MG63 (cell line): Measurements from ENCODE around the gene CEMIP. TPM values are rescaled to one million over a fixed set of nuclear protein-coding genes. Genes with fewer than 3 reads are reported as not detected.

Experiments
- DNase-seq: peaks from one replicate; pipeline ENCODE4 v3.0.0-alpha.2; 2020
- H3K27me3 ChIP-seq: fragments of 250-450 bp; sonication (Bioruptor Pico); 2 replicates; pipeline ENCODE4 v1.5.1; 2020; ENCODE audit warnings: mild to moderate bottlenecking, moderate library complexity
- H3K36me3 ChIP-seq: fragments of 250-450 bp; sonication (Bioruptor Pico); 2 replicates; pipeline ENCODE4 v1.5.1; 2020; ENCODE audit warnings: mild to moderate bottlenecking, moderate library complexity
- H3K4me3 ChIP-seq: fragments of 250-450 bp; sonication (Bioruptor Pico); 2 replicates; pipeline ENCODE4 v1.5.1; 2020; ENCODE audit warnings: mild to moderate bottlenecking, moderate library complexity
- H3K9me3 ChIP-seq: fragments of 250-450 bp; sonication (Bioruptor Pico); 2 replicates; pipeline ENCODE4 v1.5.1; 2020; ENCODE audit warnings: mild to moderate bottlenecking, moderate library complexity
- total RNA-seq: library from RNA; depleted of rRNA; stranded (reverse); fragments of >200 nt; shearing (Covaris generic); gene quantifications from 2 replicates; pipeline ENCODE4 v1.2.3, GENCODE V29; 2014; ENCODE audit warnings: low replicate concordance

Gene CEMIP
- total RNA-seq, 1 experiment from 2014 or later = 8.0 TPM

DNA sequence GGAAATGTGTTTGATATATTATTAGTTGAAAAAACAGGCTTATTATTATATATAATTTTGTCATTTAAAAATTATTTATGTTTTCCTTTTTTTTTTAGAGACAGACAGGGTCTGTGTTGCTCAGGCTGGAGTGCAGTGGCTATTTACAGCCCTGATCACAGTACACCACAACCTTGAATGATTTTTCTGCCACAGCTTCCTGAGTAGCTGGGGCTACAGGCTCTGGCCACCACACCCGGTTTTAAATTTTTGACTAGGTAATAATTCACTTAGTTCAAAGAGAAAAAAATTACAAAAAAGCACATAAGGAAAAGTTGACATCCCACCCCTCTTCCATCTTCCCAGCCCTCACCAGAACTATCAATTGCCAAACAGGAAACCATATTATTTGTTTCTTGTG is 4.7 kb upstream of the CEMIP start:
- no peaks in the 10 kb centered on the region for H3K36me3 ChIP-seq

DNA sequence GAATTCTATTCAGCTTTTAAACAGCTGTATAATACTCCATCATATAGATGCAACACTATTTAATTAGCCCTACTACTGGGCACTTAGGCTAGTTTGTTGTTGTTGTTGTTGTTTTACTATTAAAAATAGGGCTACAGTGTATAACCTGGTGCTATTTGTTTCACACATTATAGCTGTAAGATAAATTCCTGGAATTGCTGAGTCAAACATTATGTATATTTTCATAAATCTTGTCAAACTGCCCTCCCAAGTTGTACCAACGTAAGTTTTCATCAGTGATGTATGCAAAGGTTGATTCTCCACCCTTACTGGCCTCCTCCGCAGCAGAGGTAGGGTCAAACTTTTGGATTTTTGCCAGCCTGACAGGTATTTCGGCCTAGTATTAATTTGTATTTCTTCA is 3.8 kb upstream of the CEMIP start:
- Histone ChIP-seq H3K27me3 (peaks cover 11% of the 10 kb centered on the region), H3K36me3 (no peaks in the 10 kb centered on the region), H3K4me3 (no peak overlapping the region), H3K9me3 (0 out of 2 replicates have a peak, but pooled peaks cover 2% of the 10 kb centered on the region)
- DNase-seq = no peak

More for the DNA sequence above, 4.7 kb upstream of the CEMIP start:
- DNase-seq = no peak
- Histone ChIP-seq H3K9me3 (0 out of 2 replicates have a peak, but pooled peaks cover 2% of the 10 kb centered on the region), H3K4me3 (no peak overlapping the region), H3K27me3 (peaks cover 3% of the 10 kb centered on the region; the same call in 1 of the 2 replicates)

DNA sequence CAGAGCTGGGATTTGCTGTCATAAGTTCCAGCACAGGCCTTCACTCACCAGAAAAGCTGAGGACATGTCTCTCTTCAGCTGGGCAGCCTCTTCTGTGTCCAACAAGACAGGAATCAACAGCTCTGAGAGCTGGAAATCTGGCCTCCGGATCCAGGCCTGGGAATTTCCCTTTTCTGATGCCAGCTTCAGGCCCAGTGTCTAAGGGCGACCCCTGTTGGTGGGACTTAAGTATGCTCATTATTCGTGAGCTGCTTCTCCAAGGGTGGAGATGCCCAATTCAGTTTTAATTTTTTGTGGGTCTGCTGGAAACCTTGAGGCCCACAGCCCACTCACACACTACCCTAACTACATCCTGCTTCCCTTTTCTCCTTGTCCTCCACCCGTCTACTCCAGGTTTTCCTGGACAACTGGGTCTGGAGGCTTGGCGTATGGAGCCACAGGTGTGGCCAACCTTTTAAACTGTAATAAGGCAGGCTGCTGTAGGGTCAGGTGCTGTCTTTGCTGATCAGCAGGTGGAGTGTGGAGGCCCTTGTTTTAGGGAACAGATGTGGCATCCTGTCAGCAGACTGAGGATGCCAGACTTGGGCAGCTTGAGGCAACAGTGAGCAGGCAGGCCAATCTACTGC is 2.6 kb upstream of the CEMIP start:
- Histone ChIP-seq H3K27me3 (peaks cover 21% of the 10 kb centered on the region), H3K36me3 (no peaks in the 10 kb centered on the region), H3K4me3 (no peak overlapping the region), H3K9me3 (0 out of 2 replicates have a peak, but pooled peaks cover 2% of the 10 kb centered on the region)
- DNase-seq = peak; percentile 66

DNA sequence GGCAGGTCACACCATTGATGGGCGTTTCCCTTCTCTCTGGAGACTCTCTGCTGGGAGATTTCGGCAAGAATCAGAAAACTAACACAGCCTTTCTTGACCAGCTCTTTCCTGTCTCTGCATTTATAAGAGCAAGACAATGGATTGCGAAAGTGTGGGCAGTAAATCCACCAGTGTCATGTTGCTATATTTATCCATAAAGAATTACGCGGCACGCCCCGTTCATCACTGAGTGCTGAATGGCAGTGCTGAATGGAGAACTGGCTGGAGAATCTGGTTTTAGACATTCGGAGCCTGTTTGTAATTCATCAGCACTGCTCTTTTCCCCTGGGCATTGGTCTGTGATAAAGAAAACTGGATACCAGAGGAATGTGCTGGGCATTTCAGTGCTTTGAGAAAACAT is 2.0 kb upstream of the CEMIP start:
- Histone ChIP-seq H3K36me3 (no peaks in the 10 kb centered on the region), H3K27me3 (peaks cover 24% of the 10 kb centered on the region), H3K9me3 (0 out of 2 replicates have a peak, but pooled peaks cover 2% of the 10 kb centered on the region), H3K4me3 (no peak overlapping the region)
- DNase-seq = no peak

- H3K9me3 ChIP-seq = 0 out of 2 replicates have a peak, but pooled peaks cover 2% of the 10 kb centered on the region
- H3K36me3 ChIP-seq = no peaks in the 10 kb centered on the region
- DNase-seq = no peak
- H3K27me3 ChIP-seq = peaks cover 24% of the 10 kb centered on the region
- no peak overlapping the region for H3K4me3 ChIP-seq
These were observed 1.1 kb upstream of the CEMIP start for GRCh38 chr15:80777826-80778620.

DNA sequence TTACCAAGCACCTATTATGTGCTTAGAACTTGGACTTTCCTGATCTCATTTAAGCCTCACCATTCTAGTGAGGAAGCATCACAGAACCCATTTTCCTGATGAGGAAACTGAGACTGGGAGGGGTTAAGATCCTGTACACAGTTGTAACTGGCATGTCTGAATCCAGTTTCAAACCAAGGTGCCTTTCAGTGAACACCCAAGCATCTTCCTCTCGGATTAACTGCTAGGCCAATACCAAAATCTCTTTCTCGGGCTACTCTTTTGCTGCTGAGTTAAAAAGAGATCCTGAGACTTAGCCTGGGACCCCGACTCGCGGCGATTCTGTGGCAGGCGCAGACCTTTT is 578 bp upstream of the CEMIP start:
- Histone ChIP-seq H3K4me3 (peak overlapping the region; percentile 49), H3K36me3 (no peaks in the 10 kb centered on the region; the same call in 1 of the 2 replicates), H3K9me3 (0 out of 2 replicates have a peak, but pooled peaks cover 2% of the 10 kb centered on the region), H3K27me3 (peaks cover 24% of the 10 kb centered on the region)
- DNase-seq = no peak

- no peaks in the 10 kb centered on the region; the same call in 1 of the 2 replicates for H3K36me3 ChIP-seq
These were observed 667 bp downstream of the CEMIP start for GRCh38 chr15:80779658-80780415.

GRCh38 chr15:80780416-80781221 is 1.4 kb downstream of the CEMIP start:
- Histone ChIP-seq H3K36me3 (no peaks in the 10 kb centered on the region; the same call in 1 of the 2 replicates), H3K27me3 (peaks cover 24% of the 10 kb centered on the region), H3K4me3 (peak overlapping the region; percentile 49), H3K9me3 (0 out of 2 replicates have a peak, but pooled peaks cover 2% of the 10 kb centered on the region)
- peak; percentile 62 for DNase-seq

More at GRCh38 chr15:80779658-80780415, 667 bp downstream of the CEMIP start:
- DNase-seq = peak; percentile 57
- H3K4me3 ChIP-seq = peak overlapping the region; percentile 49
- peaks cover 24% of the 10 kb centered on the region for H3K27me3 ChIP-seq
- H3K9me3 ChIP-seq = 0 out of 2 replicates have a peak, but pooled peaks cover 2% of the 10 kb centered on the region

DNA sequence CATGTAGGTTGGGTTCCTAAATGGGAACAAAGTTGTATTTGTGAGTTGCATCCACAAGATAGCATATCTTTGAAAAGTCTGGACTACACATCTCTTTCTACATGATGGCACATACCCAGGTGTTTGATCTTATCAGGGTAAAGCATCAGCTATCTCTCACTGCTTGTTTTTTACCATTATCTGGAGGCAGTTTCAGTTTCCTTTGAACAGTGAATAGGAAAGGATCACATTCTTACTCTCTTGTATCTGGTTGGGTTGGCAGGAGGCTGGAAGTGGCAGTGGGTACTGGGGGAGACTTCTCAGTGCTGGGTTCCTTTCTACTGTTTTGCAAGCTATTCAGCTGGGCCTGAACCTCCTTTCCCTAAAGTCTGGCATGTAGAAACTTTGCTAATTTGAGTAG is 4.1 kb downstream of the CEMIP start:
- no peak for DNase-seq
- Histone ChIP-seq H3K36me3 (no peaks in the 10 kb centered on the region; the same call in 1 of the 2 replicates), H3K9me3 (no peaks in the 10 kb centered on the region), H3K27me3 (peaks cover 24% of the 10 kb centered on the region), H3K4me3 (no peak overlapping the region)

DNA sequence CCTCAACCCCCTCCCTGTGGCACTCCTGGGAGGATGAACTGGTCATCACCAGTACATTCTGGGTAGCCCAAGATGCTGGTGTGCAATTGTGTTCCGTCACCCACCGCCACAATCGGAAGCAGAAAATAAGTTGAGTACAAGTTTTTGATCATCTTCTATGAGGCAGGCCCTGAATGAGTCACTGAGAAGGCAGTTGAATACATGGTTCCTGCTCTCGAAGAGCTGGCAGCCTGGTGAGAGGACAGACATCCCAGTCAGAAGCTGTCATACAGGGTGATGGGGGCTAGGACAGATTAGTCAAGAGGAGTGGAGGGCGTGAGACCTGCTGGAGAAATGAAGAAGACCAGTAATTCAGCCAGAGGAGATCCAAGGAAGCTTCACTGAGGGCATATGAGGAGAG is 6.2 kb downstream of the CEMIP start:
- no peak for DNase-seq
- Histone ChIP-seq H3K4me3 (no peak overlapping the region), H3K36me3 (no peaks in the 10 kb centered on the region; the same call in 1 of the 2 replicates), H3K27me3 (peaks cover 13% of the 10 kb centered on the region), H3K9me3 (no peaks in the 10 kb centered on the region)

DNA sequence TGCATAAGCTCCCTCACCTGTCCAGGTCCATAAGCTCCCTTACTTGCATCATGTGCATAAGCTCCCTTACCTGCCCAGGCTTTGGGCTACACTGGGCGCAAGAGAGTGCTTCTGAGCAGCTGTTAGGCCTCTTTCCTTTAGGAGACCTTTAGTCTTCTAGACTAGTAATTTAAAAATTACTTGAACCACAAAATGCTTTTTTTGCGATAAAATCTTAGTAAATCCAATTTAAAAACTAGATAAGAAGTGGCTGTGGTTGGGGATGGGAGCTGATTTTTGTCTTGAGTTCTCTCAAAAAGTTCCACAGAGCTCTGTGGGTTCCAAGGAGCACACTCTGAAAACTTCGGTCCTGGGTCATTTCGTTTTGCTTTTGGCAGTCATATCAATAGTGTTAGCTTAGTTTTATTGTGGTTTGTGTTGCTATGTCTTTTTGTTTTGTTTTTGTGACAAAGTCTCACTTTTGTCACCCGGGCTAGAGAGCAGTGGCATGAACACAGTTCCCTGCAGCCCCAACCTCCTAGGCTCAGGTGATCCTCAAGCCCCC is 6.7 kb downstream of the CEMIP start:
- H3K4me3 ChIP-seq = no peak overlapping the region
- DNase-seq = no peak
- H3K27me3 ChIP-seq = peaks cover 7% of the 10 kb centered on the region; the same call in 1 of the 2 replicates
- H3K36me3 ChIP-seq = no peaks in the 10 kb centered on the region; the same call in 1 of the 2 replicates
- no peaks in the 10 kb centered on the region for H3K9me3 ChIP-seq

- no peak for DNase-seq
- no peak overlapping the region for H3K4me3 ChIP-seq
- H3K9me3 ChIP-seq = no peaks in the 10 kb centered on the region
- H3K36me3 ChIP-seq = no peaks in the 10 kb centered on the region; the same call in 1 of the 2 replicates
- H3K27me3 ChIP-seq = no peaks in the 10 kb centered on the region; the same call in 1 of the 2 replicates
These were observed 8.1 kb downstream of the CEMIP start for GRCh38 chr15:80787316-80787715.

GRCh38 chr15:80788536-80788935 is 9.4 kb downstream of the CEMIP start:
- Histone ChIP-seq H3K4me3 (no peak overlapping the region), H3K9me3 (no peaks in the 10 kb centered on the region), H3K27me3 (no peaks in the 10 kb centered on the region; the same call in none of the 2 replicates), H3K36me3 (no peaks in the 10 kb centered on the region; the same call in 1 of the 2 replicates)
- DNase-seq = peak; percentile 48

DNA sequence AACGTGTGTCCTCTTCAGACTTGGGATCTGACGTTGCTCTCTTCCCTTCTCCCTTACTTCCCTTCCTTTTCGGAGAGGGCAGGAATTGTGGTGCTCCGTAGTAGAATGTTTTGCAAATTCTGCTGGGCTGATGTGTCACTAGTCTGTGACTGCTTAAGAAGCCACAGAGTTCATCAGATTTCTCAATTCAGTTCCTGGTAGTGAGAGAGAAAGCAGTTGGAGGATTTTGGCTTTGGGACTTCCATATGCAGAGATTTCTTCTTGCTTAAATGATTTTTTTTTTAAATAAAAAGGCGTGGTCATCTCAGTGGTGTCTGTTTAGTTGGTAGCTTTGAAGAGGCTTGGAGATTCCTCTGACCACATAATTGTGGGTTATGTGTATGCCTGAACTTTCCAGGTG is 10.1 kb downstream of the CEMIP start:
- no peak for DNase-seq
- Histone ChIP-seq H3K36me3 (no peaks in the 10 kb centered on the region), H3K27me3 (no peaks in the 10 kb centered on the region; the same call in none of the 2 replicates), H3K9me3 (no peaks in the 10 kb centered on the region), H3K4me3 (no peak overlapping the region)

- Histone ChIP-seq H3K36me3 (no peaks in the 10 kb centered on the region), H3K27me3 (no peaks in the 10 kb centered on the region; the same call in none of the 2 replicates), H3K9me3 (no peaks in the 10 kb centered on the region), H3K4me3 (no peak overlapping the region)
- no peak for DNase-seq
These were observed 10.6 kb downstream of the CEMIP start for GRCh38 chr15:80789796-80790195.

GRCh38 chr15:80790236-80790635 is 11.1 kb downstream of the CEMIP start:
- no peaks in the 10 kb centered on the region for H3K9me3 ChIP-seq
- H3K4me3 ChIP-seq = no peak overlapping the region
- no peaks in the 10 kb centered on the region; the same call in none of the 2 replicates for H3K27me3 ChIP-seq
- no peak for DNase-seq
- no peaks in the 10 kb centered on the region for H3K36me3 ChIP-seq
